ENCODE measurements around the gene H2BK1. TPM values are rescaled to one million over a fixed set of nuclear protein-coding genes. Genes with fewer than 3 reads are reported as not detected.

H2BK1 gene
- total RNA-seq, 1 donor from 2014 or later = not detected

- no peak for TF ChIP-seq POLR2A (IDR thresholded peaks at IDR 0.05)
- intact Hi-C loops (cut with DNase I) = loop anchor here (10.0 kb wide), 1 partner anchor 185 kb away; the partner anchor contains the start of genes CDK5 and SLC4A2
- Histone ChIP-seq H3K9me3 (no peaks in the 10 kb centered on the region), H3K4me3 (no peak overlapping the region), H3K36me3 (peaks cover 0 to 24% of the 10 kb centered on the region in 2 donors), H3K27me3 (no peaks in the 10 kb centered on the region), H3K27ac (no peak overlapping the region), H3K4me1 (peaks cover 21% of the 10 kb centered on the region)
- no peak for DNase-seq (ENCODE audit: extremely low spot score in 2 of 2)
Observed at GRCh38 chr7:151239837-151240459, 29.7 kb upstream of the H2BK1 start.

- no peak for TF ChIP-seq POLR2A (IDR thresholded peaks at IDR 0.05)
- no peak for TF ChIP-seq CTCF (IDR thresholded peaks at IDR 0.05)
- no peak for TF ChIP-seq POLR2AphosphoS5 (IDR thresholded peaks at IDR 0.05; ENCODE audit: insufficient read depth in 1 of 2, low read depth in 1 of 2)
- no peak for DNase-seq (ENCODE audit: extremely low spot score in 2 of 2)
- intact Hi-C loops (cut with DNase I) = loop anchor here (10.0 kb wide), 1 partner anchor 184 kb away; the partner anchor contains the start of genes CDK5 and SLC4A2
Observed at GRCh38 chr7:151238924-151239836, 28.9 kb upstream of the H2BK1 start.

GRCh38 chr7:151238190-151238810 is 28.0 kb upstream of the H2BK1 start:
- TF ChIP-seq POLR2AphosphoS5 (IDR thresholded peaks at IDR 0.05; ENCODE audit: insufficient read depth in 1 of 2, low read depth in 1 of 2) (no peak), POLR2A (IDR thresholded peaks at IDR 0.05) (no peak), CTCF (IDR thresholded peaks at IDR 0.05) (no peak)
- H3K36me3 ChIP-seq = peaks cover 0 to 24% of the 10 kb centered on the region in 2 donors
- no peak overlapping the region for H3K4me3 ChIP-seq
- no peak for DNase-seq (ENCODE audit: extremely low spot score in 2 of 2)
- intact Hi-C loops (cut with DNase I) = loop anchor here (10.0 kb wide), 1 partner anchor 183 kb away; the partner anchor contains the start of genes CDK5 and SLC4A2
- no peaks in the 10 kb centered on the region for H3K9me3 ChIP-seq
- H3K27ac ChIP-seq = no peak overlapping the region
- no peaks in the 10 kb centered on the region for H3K27me3 ChIP-seq
- peaks cover 21% of the 10 kb centered on the region for H3K4me1 ChIP-seq

More at GRCh38 chr7:151238924-151239836, 28.9 kb upstream of the H2BK1 start:
- H3K27me3 ChIP-seq = no peaks in the 10 kb centered on the region
- H3K4me3 ChIP-seq = no peak overlapping the region
- no peak overlapping the region for H3K27ac ChIP-seq
- no peaks in the 10 kb centered on the region for H3K9me3 ChIP-seq
- peaks cover 0 to 24% of the 10 kb centered on the region in 2 donors for H3K36me3 ChIP-seq
- H3K4me1 ChIP-seq = peaks cover 21% of the 10 kb centered on the region

GRCh38 chr7:151237244-151238189 is 27.2 kb upstream of the H2BK1 start:
- Histone ChIP-seq H3K36me3 (peaks cover 0 to 24% of the 10 kb centered on the region in 2 donors), H3K27me3 (no peaks in the 10 kb centered on the region), H3K4me1 (peaks cover 23% of the 10 kb centered on the region), H3K4me3 (no peak overlapping the region), H3K9me3 (no peaks in the 10 kb centered on the region), H3K27ac (no peak overlapping the region)
- intact Hi-C loops (cut with DNase I) = loop anchor here (10.0 kb wide), 1 partner anchor 183 kb away; the partner anchor contains the start of genes CDK5 and SLC4A2
- TF ChIP-seq POLR2AphosphoS5 (IDR thresholded peaks at IDR 0.05; ENCODE audit: insufficient read depth in 1 of 2, low read depth in 1 of 2) (no peak), CTCF (IDR thresholded peaks at IDR 0.05) (no peak), POLR2A (IDR thresholded peaks at IDR 0.05) (no peak)
- no peak for DNase-seq (ENCODE audit: extremely low spot score in 2 of 2)

Measured in vagina (tissue), 2 donors.